Non-pigmented ciliary epithelial cell (primary cell): Measurements from ENCODE around the gene DNAJB12.

Source experiments
- DNase-seq: peaks from one replicate; pipeline ENCODE4 v3.0.0-alpha.2; 2010; ENCODE audit warnings: low read depth

Gene DNAJB12

DNA sequence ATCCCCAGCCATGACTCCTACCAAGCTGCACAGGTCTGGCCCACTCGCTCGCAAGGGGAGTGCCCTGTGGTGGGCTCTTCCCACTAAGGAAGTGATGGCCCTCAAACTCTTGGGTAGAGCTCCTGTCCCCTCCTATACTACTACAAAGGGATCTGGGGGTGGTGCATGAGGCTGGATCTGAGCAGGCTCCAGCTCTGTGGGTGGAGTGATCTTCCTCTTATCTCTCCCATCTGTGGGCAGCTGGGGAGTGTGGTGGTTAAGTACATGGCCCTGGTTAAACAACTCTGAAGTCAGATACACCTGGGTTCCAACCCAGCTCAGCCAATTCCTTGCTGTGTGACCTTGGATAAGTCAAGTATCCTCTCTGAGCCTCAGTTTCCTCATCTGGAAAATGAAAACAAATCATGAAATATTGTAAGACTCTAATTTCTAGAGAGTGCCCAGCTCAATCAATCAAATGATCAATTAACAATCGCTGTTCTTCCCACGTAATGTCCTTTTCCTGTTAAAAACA lies 63.6 kb downstream of the DNAJB12 start:
- DNase-seq = no peak

DNA sequence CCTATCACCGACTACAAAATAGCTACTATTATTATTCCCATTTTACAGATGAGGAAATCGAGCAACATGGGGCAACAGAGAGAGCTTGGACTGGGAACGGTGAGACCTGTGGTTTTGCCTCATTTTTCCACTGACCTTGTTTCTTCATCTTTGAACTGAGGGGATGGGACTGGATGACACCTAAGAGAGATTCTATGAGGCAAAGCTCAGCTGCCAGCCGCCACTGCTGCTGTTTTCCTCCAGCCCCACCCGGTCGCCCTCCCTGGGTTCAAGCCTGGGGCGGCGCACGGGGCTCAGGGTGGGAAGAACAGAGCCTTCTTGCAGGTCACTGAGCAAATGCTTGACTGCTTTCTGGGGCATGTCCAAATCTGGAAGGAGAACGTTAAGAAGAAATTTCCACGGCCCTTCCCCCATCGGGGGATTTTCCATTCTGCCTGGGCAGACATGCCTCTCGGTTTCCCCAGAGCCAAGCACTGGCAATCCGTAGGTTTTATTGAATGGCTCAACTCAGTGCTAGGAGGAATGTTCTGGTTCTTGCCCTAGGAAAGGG lies 68.7 kb downstream of the DNAJB12 start:
- no peak for DNase-seq

DNA sequence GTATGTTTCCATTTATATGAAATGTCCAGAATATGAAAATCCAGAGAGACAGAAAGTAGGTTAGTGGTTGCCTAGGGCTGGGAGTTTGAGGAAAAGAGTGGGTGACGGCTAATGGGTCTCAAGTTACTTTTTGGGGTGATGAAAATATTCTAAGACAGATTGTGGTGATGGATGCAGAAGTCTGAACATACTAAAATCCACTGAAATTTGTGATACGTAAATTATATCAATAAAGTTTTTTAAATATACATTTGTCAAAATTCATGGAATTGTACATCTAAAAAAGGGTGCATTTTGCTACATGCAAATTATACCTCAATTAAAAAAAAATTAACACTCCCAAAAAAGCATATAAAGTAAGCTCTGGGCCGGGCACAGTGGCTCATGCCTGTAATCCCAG lies 71.6 kb downstream of the DNAJB12 start:
- no peak for DNase-seq
